HEK293 (cell line): ENCODE data around the gene KLK4.

Experiments
- CTCF ChIA-PET: fragments of 350-600 bp; formaldehyde crosslinking; extraction: SDS; loops from one replicate; lab custom pipeline; 2021; ENCODE audit warnings: antibody characterized with exemption; lab: Yijun Ruan, JAX
- POLR2A ChIA-PET: fragments of 300-600 bp; formaldehyde crosslinking; extraction: SDS; loops from one replicate; lab custom pipeline; 2020; ENCODE audit warnings: antibody characterized with exemption, inconsistent platforms; lab: Yijun Ruan, JAX
- H3K27ac ChIP-seq: fragments of 200-500 bp; sonication (Bioruptor generic); 2 replicates; pipeline ENCODE4 v1.5.1; 2014; ENCODE audit warnings: low read depth, low read length, control low read depth, inconsistent platforms; ENCODE audit errors: extremely low read depth
- H3K36me3 ChIP-seq, 2 experiments: fragments of 200-500 bp in 1 of 2; sonication (Bioruptor generic) in 1 of 2; 1 replicate in 1 of 2; 2 replicates in 1 of 2; pipeline ENCODE4 v1.5.1; 2014 to 2017; ENCODE audit warnings: inconsistent platforms in 2 of 2, low read length in 2 of 2; ENCODE audit not compliant: control insufficient read depth in 2 of 2, insufficient read depth in 1 of 2
- H3K4me1 ChIP-seq: fragments of 200-500 bp; sonication (Bioruptor generic); 2 replicates; pipeline ENCODE4 v1.5.1; 2014; ENCODE audit warnings: mild to moderate bottlenecking, low read length, inconsistent platforms; ENCODE audit not compliant: control insufficient read depth, insufficient read depth
- H3K4me3 ChIP-seq: 2 replicates; pipeline ENCODE4 v1.5.1; 2011; ENCODE audit warnings: low read depth, mild to moderate bottlenecking, control low read depth, low read length, moderate library complexity
- H3K9me3 ChIP-seq: fragments of 200-500 bp; sonication (Bioruptor generic); 2 replicates; pipeline ENCODE4 v1.5.1; 2014; ENCODE audit warnings: low read depth, low read length, inconsistent platforms; ENCODE audit not compliant: control insufficient read depth, insufficient read depth
- MYNN ChIP-seq: fragments of 450-650 bp; formaldehyde crosslinking; IDR thresholded peaks from 2 replicates; pipeline ENCODE4 v1.5.1; 2016; ENCODE audit warnings: missing biosample characterization, missing genetic modification characterization, borderline replicate concordance
- OSR2 ChIP-seq: fragments of 450-650 bp; formaldehyde crosslinking; IDR thresholded peaks from 2 replicates; pipeline ENCODE4 v1.5.1; 2016; ENCODE audit warnings: missing biosample characterization, missing genetic modification characterization
- OVOL3 ChIP-seq: fragments of 450-650 bp; formaldehyde crosslinking; IDR thresholded peaks from 2 replicates; pipeline ENCODE4 v1.5.1; 2016; ENCODE audit warnings: missing biosample characterization, missing genetic modification characterization
- ZBTB48 ChIP-seq: fragments of 450-650 bp; formaldehyde crosslinking; IDR thresholded peaks from 2 replicates; pipeline ENCODE4 v1.5.1; 2016; ENCODE audit warnings: missing biosample characterization, missing genetic modification characterization
- ZBTB7A ChIP-seq: fragments of 450-650 bp; formaldehyde crosslinking; IDR thresholded peaks from 2 replicates; pipeline ENCODE4 v1.5.1; 2016; ENCODE audit warnings: low read depth, missing biosample characterization, missing genetic modification characterization
- ZNF114 ChIP-seq: fragments of 450-650 bp; formaldehyde crosslinking; IDR thresholded peaks from 2 replicates; pipeline ENCODE4 v1.5.0; 2017; ENCODE audit warnings: missing biosample characterization, missing genetic modification characterization
- ZNF239 ChIP-seq: fragments of 450-650 bp; formaldehyde crosslinking; IDR thresholded peaks from 2 replicates; pipeline ENCODE4 v1.5.1; 2016; ENCODE audit warnings: missing biosample characterization, missing genetic modification characterization
- ZNF324 ChIP-seq: fragments of 450-650 bp; formaldehyde crosslinking; IDR thresholded peaks from 2 replicates; pipeline ENCODE4 v1.5.1; 2016; ENCODE audit warnings: missing biosample characterization, missing genetic modification characterization
- ZNF341 ChIP-seq: fragments of 450-650 bp; formaldehyde crosslinking; IDR thresholded peaks from 2 replicates; pipeline ENCODE4; 2016; ENCODE audit warnings: low read depth, missing biosample characterization, missing genetic modification characterization
- ZNF354C ChIP-seq: fragments of 450-650 bp; formaldehyde crosslinking; IDR thresholded peaks from 2 replicates; pipeline ENCODE4 v1.5.1; 2016; ENCODE audit warnings: missing biosample characterization, missing genetic modification characterization, low read depth, borderline replicate concordance
- ZNF510 ChIP-seq: fragments of 450-650 bp; formaldehyde crosslinking; IDR thresholded peaks from 2 replicates; pipeline ENCODE4 v1.5.1; 2018; ENCODE audit warnings: mild to moderate bottlenecking, missing genetic modification characterization, missing biosample characterization; ENCODE audit not compliant: insufficient replicate concordance
- ZNF621 ChIP-seq: fragments of 450-650 bp; formaldehyde crosslinking; IDR thresholded peaks from 2 replicates; pipeline ENCODE4 v1.5.1; 2017; ENCODE audit warnings: missing biosample characterization, missing genetic modification characterization
- ZXDB ChIP-seq: fragments of 450-650 bp; formaldehyde crosslinking; IDR thresholded peaks from 2 replicates; pipeline ENCODE4 v1.5.1; 2016; ENCODE audit warnings: missing biosample characterization, missing genetic modification characterization
- TF ChIP-seq, protein P1 (sequence below): fragments of 450-650 bp; formaldehyde crosslinking; IDR thresholded peaks from 2 replicates; pipeline ENCODE4 v1.5.1; 2016; ENCODE audit warnings: missing biosample characterization, missing genetic modification characterization
- TF ChIP-seq, protein P2 (sequence below): fragments of 450-650 bp; formaldehyde crosslinking; IDR thresholded peaks from 2 replicates; pipeline ENCODE4 v1.5.1; 2016; ENCODE audit warnings: missing biosample characterization, missing genetic modification characterization, low read depth
- TF ChIP-seq, protein P3 (sequence below): fragments of 450-650 bp; formaldehyde crosslinking; IDR thresholded peaks from 2 replicates; pipeline ENCODE4 v1.5.1; 2016; ENCODE audit warnings: missing biosample characterization, missing genetic modification characterization

KLK4 gene

DNA sequence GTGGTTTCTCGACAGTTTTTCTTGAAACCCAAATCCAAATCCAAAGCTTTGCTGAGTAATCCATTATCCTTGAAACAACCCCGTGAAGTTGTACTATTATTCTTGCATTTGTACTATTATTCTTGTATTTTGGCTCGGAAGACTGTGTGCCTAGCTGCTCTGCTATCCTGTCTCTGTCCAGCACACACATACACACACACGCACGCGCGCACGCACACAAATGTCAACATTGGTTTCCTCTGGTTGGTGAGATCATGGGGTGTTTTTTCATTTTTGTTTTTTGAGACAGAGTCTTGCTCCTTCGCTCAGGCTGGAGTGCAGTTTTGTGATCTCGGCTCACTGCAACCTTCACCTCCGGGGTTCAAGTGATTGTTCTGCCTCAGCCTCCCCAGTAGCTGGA is 14.9 kb upstream of the KLK4 start:
- POLR2A ChIA-PET: no interaction called here
- Histone ChIP-seq H3K36me3 (no peaks in the 10 kb centered on the region), H3K4me3 (no peak overlapping the region), H3K9me3 (no peaks in the 10 kb centered on the region), H3K4me1 (peaks cover 3% of the 10 kb centered on the region), H3K27ac (no peak overlapping the region)
- CTCF ChIA-PET: interaction anchor here (0.6 to 2.4 kb wide), 8 partner anchors 11 to 779 kb away, joined by 3 to 10 read pairs (median 4); no protein-coding TSS in a partner anchor
- no peak for TF ChIP-seq ZNF341 (tag by site-specific recombination)
- TF ChIP-seq, protein P1, sequence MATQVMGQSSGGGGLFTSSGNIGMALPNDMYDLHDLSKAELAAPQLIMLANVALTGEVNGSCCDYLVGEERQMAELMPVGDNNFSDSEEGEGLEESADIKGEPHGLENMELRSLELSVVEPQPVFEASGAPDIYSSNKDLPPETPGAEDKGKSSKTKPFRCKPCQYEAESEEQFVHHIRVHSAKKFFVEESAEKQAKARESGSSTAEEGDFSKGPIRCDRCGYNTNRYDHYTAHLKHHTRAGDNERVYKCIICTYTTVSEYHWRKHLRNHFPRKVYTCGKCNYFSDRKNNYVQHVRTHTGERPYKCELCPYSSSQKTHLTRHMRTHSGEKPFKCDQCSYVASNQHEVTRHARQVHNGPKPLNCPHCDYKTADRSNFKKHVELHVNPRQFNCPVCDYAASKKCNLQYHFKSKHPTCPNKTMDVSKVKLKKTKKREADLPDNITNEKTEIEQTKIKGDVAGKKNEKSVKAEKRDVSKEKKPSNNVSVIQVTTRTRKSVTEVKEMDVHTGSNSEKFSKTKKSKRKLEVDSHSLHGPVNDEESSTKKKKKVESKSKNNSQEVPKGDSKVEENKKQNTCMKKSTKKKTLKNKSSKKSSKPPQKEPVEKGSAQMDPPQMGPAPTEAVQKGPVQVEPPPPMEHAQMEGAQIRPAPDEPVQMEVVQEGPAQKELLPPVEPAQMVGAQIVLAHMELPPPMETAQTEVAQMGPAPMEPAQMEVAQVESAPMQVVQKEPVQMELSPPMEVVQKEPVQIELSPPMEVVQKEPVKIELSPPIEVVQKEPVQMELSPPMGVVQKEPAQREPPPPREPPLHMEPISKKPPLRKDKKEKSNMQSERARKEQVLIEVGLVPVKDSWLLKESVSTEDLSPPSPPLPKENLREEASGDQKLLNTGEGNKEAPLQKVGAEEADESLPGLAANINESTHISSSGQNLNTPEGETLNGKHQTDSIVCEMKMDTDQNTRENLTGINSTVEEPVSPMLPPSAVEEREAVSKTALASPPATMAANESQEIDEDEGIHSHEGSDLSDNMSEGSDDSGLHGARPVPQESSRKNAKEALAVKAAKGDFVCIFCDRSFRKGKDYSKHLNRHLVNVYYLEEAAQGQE (tag by site-specific recombination): peak; percentile 73

DNA sequence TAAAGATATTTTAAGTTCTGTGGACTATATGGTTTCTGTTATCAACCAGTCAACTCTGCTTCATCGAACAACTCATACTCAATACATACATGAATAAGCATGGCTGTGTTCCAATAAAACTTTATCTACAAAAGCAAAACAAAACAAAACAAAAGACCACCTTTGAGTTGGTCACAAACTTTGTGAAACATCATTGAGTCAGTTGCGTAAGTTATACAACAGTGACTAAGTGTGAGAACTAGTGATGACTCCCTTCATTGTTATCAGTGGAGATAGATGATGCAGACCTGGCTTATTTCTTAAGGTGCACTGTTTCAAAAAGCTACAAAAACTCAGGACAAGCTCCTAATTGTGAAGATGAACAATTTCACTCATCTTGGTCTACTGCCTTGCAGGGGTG is 14.5 kb upstream of the KLK4 start:
- Histone ChIP-seq H3K27ac (no peak overlapping the region), H3K4me1 (peaks cover 3% of the 10 kb centered on the region), H3K4me3 (no peak overlapping the region), H3K36me3 (no peaks in the 10 kb centered on the region), H3K9me3 (no peaks in the 10 kb centered on the region)
- TF ChIP-seq, protein P2, sequence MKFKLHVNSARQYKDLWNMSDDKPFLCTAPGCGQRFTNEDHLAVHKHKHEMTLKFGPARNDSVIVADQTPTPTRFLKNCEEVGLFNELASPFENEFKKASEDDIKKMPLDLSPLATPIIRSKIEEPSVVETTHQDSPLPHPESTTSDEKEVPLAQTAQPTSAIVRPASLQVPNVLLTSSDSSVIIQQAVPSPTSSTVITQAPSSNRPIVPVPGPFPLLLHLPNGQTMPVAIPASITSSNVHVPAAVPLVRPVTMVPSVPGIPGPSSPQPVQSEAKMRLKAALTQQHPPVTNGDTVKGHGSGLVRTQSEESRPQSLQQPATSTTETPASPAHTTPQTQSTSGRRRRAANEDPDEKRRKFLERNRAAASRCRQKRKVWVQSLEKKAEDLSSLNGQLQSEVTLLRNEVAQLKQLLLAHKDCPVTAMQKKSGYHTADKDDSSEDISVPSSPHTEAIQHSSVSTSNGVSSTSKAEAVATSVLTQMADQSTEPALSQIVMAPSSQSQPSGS (tag by site-specific recombination): no peak
- no peak for TF ChIP-seq ZNF510 (tag by site-specific recombination)
- no peak for TF ChIP-seq ZNF621 (tag by site-specific recombination)
- TF ChIP-seq MYNN (tag by site-specific recombination): no peak
- TF ChIP-seq OVOL3 (tag by site-specific recombination): no peak
- TF ChIP-seq ZNF239 (tag by site-specific recombination): no peak
- no peak for TF ChIP-seq ZXDB (tag by site-specific recombination)
- TF ChIP-seq OSR2 (tag by site-specific recombination): no peak
- TF ChIP-seq ZNF354C (tag by site-specific recombination): no peak
- no peak for TF ChIP-seq ZBTB7A (tag by site-specific recombination)
- TF ChIP-seq, protein P3, sequence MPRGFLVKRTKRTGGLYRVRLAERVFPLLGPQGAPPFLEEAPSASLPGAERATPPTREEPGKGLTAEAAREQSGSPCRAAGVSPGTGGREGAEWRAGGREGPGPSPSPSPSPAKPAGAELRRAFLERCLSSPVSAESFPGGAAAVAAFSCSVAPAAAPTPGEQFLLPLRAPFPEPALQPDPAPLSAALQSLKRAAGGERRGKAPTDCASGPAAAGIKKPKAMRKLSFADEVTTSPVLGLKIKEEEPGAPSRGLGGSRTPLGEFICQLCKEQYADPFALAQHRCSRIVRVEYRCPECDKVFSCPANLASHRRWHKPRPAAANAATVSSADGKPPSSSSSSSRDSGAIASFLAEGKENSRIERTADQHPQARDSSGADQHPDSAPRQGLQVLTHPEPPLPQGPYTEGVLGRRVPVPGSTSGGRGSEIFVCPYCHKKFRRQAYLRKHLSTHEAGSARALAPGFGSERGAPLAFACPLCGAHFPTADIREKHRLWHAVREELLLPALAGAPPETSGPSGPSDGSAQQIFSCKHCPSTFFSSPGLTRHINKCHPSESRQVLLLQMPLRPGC: no peak
- no peak for TF ChIP-seq ZNF324
- TF ChIP-seq ZNF114: no peak
- TF ChIP-seq ZBTB48 (tag by site-specific recombination): no peak
- ChIA-PET CTCF (interaction anchor here (0.6 to 2.4 kb wide), 9 partner anchors 10 to 778 kb away, joined by 3 to 10 read pairs (median 3); no protein-coding TSS in a partner anchor), POLR2A (no interaction called here)
